Muscle of leg (tissue), 11 donors: Measurements from ENCODE around the gene LEMD1. TPM values are rescaled to one million over a fixed set of nuclear protein-coding genes. Genes with fewer than 3 reads are reported as not detected.
"Not testable (repeated sequence)": the region's sequence is repeated elsewhere in the genome, so short reads cannot be mapped to it uniquely, and the experiment has no call there.

ENCODE experiments used
- DNase-seq: peaks from one replicate; pipeline ENCODE4 v3.0.0; 2013
- H3K27ac ChIP-seq: one replicate; pipeline ENCODE4 v1.5.1; 2013; ENCODE audit warnings: mild to moderate bottlenecking, low read length, control low read depth
- H3K27me3 ChIP-seq: one replicate; pipeline ENCODE4 v1.6.1; 2013; ENCODE audit warnings: low read length; ENCODE audit not compliant: control insufficient read depth, insufficient read depth
- H3K36me3 ChIP-seq: one replicate; pipeline ENCODE4 v1.6.1; 2013; ENCODE audit warnings: low read length; ENCODE audit not compliant: control insufficient read depth, insufficient read depth
- H3K4me1 ChIP-seq: one replicate; pipeline ENCODE4 v1.6.1; 2013; ENCODE audit warnings: low read length; ENCODE audit not compliant: control insufficient read depth, insufficient read depth
- H3K4me3 ChIP-seq: one replicate; pipeline ENCODE4 v1.5.1; 2013; ENCODE audit warnings: low read length, control low read depth
- H3K9me3 ChIP-seq: replicated peaks from 2 replicates; pipeline ENCODE4 v1.6.1; 2013; ENCODE audit warnings: low read depth, low read length; ENCODE audit not compliant: control insufficient read depth
- WGBS: methylation state at CpG from one replicate; pipeline ENCODE4 v1.1.5; 2013; ENCODE audit warnings: missing lambda C conversion rate; ENCODE audit not compliant: insufficient coverage; 5-methylcytosine and 5-hydroxymethylcytosine counted together
- polyA plus RNA-seq, 8 donors: library from polyadenylated mRNA; unstranded; fragments of 120-200 nt; gene quantifications; one replicate each; pipeline versions ENCODE4 v1.2.1 to v1.2.3, GENCODE V29; 2013; ENCODE audit warnings: inconsistent platforms in 1 of 8, low replicate concordance in 1 of 8; ENCODE audit not compliant: insufficient read length in 8 of 8, insufficient read depth in 1 of 8
- total RNA-seq: library from RNA; stranded (reverse); fragments of 120-200 nt; gene quantifications from one replicate; pipeline ENCODE4 v1.2.4, GENCODE V29; 2013

LEMD1 gene
- total and polyA plus RNA-seq, 9 donors: 0.39 TPM; not detected in 8

DNA sequence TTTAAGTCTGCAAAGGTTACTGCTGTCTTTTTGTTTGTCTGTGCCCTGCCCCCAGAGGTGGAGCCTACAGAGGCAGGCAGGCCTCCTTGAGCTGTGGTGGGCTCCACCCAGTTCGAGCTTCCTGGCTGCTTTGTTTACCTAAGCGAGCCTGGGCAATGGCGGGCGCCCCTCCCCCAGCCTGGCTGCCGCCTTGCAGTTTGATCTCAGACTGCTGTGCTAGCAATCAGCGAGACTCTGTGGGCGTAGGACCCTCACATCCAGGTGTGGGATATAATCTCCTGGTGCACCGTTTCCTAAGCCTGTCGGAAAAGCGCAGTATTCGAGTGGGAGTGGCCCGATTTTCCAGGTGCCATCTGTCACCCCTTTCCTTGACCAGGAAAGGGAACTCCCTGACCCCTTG is 15.6 kb downstream of the LEMD1 start:
- H3K9me3 ChIP-seq, H3K27me3 ChIP-seq, H3K4me1 ChIP-seq, H3K4me3 ChIP-seq, H3K27ac ChIP-seq, DNase-seq, H3K36me3 ChIP-seq: not testable (repeated sequence)
- WGBS: 93% methylated on average over 5 of the region's 12 CpGs

DNA sequence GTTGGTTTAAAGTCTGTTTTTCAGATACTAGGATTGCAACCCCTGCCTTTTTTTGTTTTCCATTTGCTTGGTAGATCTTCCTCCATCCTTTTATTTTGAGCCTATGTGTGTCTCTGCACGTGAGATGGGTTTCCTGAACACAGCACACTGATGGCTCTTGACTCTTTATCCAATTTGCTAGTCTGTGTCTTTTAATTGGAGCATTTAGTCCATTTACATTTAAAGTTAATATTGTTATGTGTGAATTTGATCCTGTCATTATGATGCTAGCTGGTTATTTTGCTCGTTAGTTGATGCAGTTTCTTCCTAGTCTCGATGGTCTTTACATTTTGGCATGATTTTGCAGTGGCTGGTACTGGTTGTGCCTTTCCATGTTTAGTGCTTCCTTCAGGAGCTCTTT is 17.4 kb downstream of the LEMD1 start:
- WGBS: no CpG with 5 or more reads among the region's 3 CpGs
- not testable (repeated sequence) for H3K36me3 ChIP-seq, H3K27me3 ChIP-seq

DNA sequence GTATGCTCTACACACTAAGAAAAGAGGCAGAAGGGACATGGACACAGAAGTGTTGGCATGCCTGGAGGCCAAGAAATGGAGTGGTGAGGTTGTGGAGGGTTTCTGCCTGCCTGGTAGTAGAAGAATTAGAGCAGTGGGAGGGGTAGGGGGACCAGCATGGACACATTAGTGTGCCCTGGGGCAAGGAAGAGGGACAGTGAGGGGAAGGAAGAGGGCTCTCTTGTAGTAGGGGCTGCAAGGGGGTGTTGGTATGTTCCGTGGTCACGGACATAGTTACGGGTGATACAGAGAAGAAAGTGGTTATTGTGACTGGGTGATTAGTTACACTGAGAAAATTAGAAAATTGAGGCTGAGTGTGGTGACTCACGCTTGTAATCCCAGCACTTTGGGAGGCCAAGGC is 23.3 kb downstream of the LEMD1 start:
- H3K27ac ChIP-seq: no peak overlapping the region
- H3K4me1 ChIP-seq: no peaks in the 10 kb centered on the region
- H3K4me3 ChIP-seq: no peak overlapping the region
- no peaks in the 10 kb centered on the region for H3K9me3 ChIP-seq
- DNase-seq: no peak
- H3K36me3 ChIP-seq: no peaks in the 10 kb centered on the region
- peaks cover 3% of the 10 kb centered on the region for H3K27me3 ChIP-seq
- 90% methylated on average over 3 of the region's 4 CpGs for WGBS

More for the DNA sequence above, 17.4 kb downstream of the LEMD1 start:
- not testable (repeated sequence) for H3K4me1 ChIP-seq, H3K9me3 ChIP-seq, H3K4me3 ChIP-seq, H3K27ac ChIP-seq, DNase-seq

DNA sequence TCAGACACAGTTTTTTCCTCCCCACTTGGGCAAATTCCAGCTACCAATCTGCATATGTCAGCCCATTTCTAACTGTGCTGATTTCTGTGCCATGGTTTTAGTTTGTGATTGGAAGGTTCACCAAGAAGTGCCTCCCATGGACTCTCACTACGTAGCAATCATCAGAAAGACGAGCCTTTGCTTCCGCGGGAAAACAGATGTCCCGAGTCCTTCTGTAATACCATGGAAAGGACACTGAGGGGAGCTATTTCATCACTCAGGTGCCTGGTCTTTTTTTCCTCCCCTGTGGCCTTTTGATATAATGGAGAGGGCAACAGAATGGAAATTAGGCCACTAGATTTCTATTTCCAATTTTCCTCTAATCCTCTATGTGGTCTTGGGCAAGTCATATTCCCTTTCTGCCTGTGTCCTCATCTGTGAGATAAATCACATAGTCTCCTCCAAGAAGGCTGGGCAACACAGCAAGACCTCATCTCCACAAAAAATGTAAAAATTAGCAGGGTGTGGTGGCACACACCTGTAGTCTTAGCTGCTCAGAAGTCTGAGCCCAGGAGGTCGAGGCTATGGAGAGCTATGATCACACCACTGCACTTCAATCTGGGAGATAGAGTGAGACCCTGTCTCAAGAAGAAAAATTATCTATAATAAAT is 24.8 kb downstream of the LEMD1 start:
- WGBS: no CpG with 5 or more reads among the region's 6 CpGs
- Histone ChIP-seq H3K36me3 (no peaks in the 10 kb centered on the region), H3K9me3 (no peaks in the 10 kb centered on the region), H3K4me3 (no peak overlapping the region), H3K4me1 (no peaks in the 10 kb centered on the region), H3K27ac (no peak overlapping the region), H3K27me3 (peaks cover 3% of the 10 kb centered on the region)
- DNase-seq: peak; percentile 29

DNA sequence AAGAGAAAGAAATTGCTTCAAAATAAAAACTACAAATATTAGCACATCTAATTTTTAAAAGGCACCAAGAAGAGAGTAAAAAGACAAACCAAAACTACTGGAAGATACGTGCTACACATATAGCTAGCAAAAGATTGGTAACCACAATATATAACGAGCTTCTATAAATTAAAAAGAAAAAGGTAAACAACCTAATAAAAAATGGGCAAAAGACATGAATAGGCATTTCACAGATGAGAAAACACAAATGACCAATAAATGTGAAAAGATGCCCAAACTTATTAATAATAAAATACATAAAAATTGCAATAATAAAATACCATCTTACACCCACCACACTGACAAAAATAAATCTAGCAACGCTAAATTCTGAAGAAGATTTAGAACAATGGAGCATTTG is 26.2 kb downstream of the LEMD1 start:
- Histone ChIP-seq H3K4me3 (no peak overlapping the region), H3K9me3 (no peaks in the 10 kb centered on the region), H3K36me3 (no peaks in the 10 kb centered on the region), H3K27me3 (peaks cover 8% of the 10 kb centered on the region), H3K4me1 (no peaks in the 10 kb centered on the region), H3K27ac (no peak overlapping the region)
- no CpG with 5 or more reads among the region's 3 CpGs for WGBS
- no peak for DNase-seq

DNA sequence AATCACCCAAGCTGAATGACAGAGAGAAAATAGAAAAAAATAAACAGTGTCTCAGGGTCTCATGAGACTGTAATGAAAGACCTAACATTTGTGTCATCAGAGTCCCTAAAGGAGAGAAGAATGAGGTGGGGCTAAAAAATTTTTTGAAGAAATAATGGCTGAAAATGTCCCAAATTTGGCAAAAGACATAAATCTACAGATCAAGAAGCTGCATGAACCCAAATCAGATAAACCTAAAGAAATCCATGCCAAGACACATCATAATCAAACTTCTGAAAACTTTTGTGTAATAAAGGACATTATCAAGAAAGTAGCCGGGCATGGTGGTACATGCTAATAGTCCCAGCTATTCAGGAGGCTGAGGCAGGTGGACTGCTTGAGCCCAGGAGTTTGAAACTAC is 29.2 kb downstream of the LEMD1 start:
- Histone ChIP-seq H3K9me3 (no peaks in the 10 kb centered on the region), H3K27ac (no peak overlapping the region), H3K27me3 (peaks cover 8% of the 10 kb centered on the region), H3K4me1 (no peaks in the 10 kb centered on the region), H3K36me3 (no peaks in the 10 kb centered on the region), H3K4me3 (no peak overlapping the region)
- DNase-seq: no peak
- WGBS: no CpG with 5 or more reads among the region's 1 CpG

DNA sequence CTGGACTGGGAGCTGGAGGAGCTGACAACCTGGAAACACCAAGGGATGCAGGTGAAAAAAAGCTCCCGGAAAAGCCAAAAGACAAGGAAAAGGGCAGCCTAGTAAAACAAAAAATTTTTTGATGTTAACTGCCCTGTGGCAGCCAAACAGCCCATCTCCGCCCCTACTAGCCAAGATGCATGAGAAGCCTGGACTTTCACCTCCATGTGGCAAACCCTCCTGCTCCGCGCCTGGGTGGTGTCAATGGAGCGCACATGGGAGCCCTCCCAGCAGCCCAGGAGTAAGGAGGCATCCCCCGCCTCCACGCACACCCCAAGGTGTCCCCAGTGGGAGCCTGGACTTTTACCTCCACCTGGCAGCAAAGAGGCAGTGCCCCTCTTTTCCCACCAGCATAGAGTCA is 30.5 kb downstream of the LEMD1 start:
- Histone ChIP-seq H3K27me3 (peaks cover 8% of the 10 kb centered on the region), H3K4me1 (no peaks in the 10 kb centered on the region), H3K4me3 (no peak overlapping the region), H3K9me3 (no peaks in the 10 kb centered on the region), H3K36me3 (no peaks in the 10 kb centered on the region), H3K27ac (no peak overlapping the region)
- WGBS: 69% methylated on average over 5 of the region's 7 CpGs
- no peak for DNase-seq

DNA sequence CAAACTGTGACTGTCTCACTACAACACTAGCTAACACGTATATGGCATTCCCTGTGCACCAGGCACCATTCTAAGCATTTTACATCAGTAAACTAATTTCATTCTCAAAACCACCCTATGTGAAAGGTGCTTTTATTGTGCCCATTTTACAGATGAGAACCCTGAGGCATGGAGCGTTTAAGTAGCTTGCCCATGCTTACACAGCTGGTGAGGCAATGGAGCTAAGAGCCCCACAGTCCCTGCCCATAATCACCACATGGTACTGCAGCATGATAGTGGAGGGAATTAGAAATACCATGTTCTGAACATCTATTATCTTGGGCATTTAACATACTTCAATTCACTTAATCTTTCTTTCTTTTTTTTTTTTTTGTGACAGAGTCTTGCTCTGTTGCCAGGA is 34.0 kb downstream of the LEMD1 start:
- H3K4me3 ChIP-seq: no peak overlapping the region
- no peak for DNase-seq
- H3K9me3 ChIP-seq: no peaks in the 10 kb centered on the region
- no CpG with 5 or more reads among the region's 2 CpGs for WGBS
- no peaks in the 10 kb centered on the region for H3K4me1 ChIP-seq
- peaks cover 5% of the 10 kb centered on the region for H3K27me3 ChIP-seq
- H3K27ac ChIP-seq: no peak overlapping the region
- no peaks in the 10 kb centered on the region for H3K36me3 ChIP-seq

DNA sequence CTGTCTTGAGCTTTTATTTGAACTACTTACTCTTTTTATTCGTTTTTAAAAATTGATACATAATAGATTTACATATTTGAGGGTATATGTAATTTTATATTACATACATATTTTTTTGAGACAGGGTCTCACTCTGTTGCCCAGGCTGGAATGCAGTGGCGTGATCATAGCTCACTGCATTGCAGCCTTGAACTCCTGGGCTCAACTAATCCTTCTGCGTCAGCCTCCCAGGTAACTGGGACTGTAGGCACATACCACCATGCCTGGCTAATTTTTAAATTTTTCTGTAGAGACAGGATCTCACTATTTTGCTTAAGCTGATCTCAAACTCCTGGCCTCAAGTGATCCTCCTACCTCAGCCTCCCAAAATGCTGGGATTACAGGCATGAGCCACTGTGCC is 38.9 kb downstream of the LEMD1 start:
- 94% methylated on average over 2 of the region's 3 CpGs for WGBS
- H3K9me3 ChIP-seq, DNase-seq, H3K4me3 ChIP-seq, H3K36me3 ChIP-seq, H3K4me1 ChIP-seq, H3K27ac ChIP-seq, H3K27me3 ChIP-seq: not testable (repeated sequence)

DNA sequence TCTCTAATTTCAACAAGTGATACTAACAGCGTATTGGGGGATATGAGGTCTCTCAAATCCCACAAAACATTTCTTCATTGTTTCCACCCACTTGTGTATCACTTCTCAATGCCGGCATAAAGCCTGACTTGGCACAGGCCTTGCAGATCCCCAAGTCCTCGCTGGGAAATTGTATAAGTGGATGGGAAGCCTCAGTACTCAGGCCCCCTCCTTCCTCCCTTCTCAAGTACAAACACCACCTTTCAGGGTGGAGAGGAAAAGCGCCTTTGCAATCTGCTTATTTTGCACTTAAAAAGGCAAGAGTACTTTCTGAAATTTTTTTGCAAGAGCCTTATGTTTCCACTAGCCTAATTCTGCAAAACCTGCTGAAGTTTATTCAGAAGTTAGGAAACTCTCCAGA is 39.3 kb downstream of the LEMD1 start:
- no peaks in the 10 kb centered on the region for H3K9me3 ChIP-seq
- H3K27me3 ChIP-seq: peaks cover 10% of the 10 kb centered on the region
- WGBS: 83% methylated on average over 1 of the region's 4 CpGs
- H3K36me3 ChIP-seq: no peaks in the 10 kb centered on the region
- no peaks in the 10 kb centered on the region for H3K4me1 ChIP-seq
- no peak overlapping the region for H3K4me3 ChIP-seq
- no peak for DNase-seq
- no peak overlapping the region for H3K27ac ChIP-seq

DNA sequence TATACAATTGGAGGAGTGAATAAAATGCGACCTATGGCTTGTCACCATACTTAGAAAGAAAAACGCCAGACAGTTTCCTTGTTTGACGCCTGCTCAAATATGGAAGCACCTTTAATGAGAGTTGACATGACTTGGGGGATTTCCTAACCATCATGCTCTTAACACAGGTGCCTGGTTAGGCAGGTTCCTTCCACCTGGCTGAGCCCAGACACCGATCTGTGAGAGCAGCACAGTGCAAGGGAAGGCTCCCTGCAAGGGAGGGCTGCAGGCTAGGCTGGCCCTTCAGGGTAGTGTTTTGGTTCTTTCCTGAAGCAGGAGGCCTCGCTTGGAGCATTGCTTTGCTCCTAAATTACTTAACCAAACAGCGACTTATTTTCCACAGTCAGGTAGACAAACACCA is 40.6 kb downstream of the LEMD1 start:
- WGBS: 50% methylated on average over 1 of the region's 6 CpGs
- Histone ChIP-seq H3K9me3 (no peaks in the 10 kb centered on the region), H3K27me3 (peaks cover 10% of the 10 kb centered on the region), H3K36me3 (no peaks in the 10 kb centered on the region), H3K4me1 (no peaks in the 10 kb centered on the region), H3K4me3 (no peak overlapping the region), H3K27ac (no peak overlapping the region)
- DNase-seq: no peak
